ENCODE measurements around the gene SP5. TPM values are rescaled to one million over a fixed set of nuclear protein-coding genes. Genes with fewer than 3 reads are reported as not detected.

SP5 gene
- total and polyA plus RNA-seq, 9 of the 15 experiments (the other 6 are each of a cell fraction or from before 2014, with no cell fraction given): 0.03 to 1.7 (median 0.16) TPM; not detected in 1

DNA sequence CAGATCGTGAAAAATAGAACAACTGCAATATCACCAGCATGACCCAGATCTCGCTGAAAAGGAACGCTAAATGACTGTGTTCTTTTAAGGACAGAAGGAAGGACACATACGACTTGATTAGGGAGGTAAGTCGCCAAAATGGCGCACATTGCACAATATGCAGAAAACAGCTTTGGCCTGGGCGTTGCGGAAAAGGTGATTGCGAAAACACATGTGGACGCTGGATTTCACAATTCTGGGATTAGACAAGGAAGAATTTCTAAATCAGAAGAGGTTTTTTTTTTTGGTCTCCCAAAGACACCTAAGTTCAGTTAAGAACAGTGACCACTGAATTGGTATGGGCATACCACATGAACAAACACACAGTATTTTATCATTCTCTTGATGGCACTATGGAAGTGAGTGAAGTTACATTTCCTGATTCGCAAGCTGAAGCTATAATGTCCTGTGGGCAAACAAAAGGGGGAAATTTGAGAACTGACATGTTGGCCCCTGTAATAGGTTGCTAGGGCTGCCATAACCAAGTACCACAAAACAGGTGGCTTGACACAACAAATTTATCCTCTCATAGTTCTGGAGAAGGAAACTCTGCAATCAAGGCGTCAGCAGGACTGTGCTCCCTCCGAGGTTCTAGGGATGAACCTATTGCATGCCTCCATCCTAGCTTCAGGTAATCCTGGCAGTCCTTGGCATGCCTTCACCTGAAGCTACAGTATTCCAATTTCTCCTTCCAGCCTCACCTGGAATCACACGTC lies 29.3 kb downstream of the SP5 start (continued):
- TF ChIP-seq DDX20 (tag; IDR thresholded peaks at IDR 0.05; ENCODE audit: low read depth): no peak
- TF ChIP-seq PPARD (CRISPR knock-in tag; IDR thresholded peaks at IDR 0.05): no peak
- 0 out of 2 replicates have a peak, but pooled peaks have one; percentile 47 for TF ChIP-seq SMARCC2 (IDR thresholded peaks at IDR 0.05; ENCODE audit: low read depth)
- TF ChIP-seq CSDE1 (IDR thresholded peaks at IDR 0.05): 0 out of 4 replicates have a peak, but pooled peaks of 1 of the 2 experiments have one; percentile 18
- TF ChIP-seq TSHZ1 (CRISPR knock-in tag; IDR thresholded peaks at IDR 0.05): no peak
- no peak for TF ChIP-seq ZNF282 (CRISPR knock-in tag; IDR thresholded peaks at IDR 0.05)
- TF ChIP-seq, protein P1, sequence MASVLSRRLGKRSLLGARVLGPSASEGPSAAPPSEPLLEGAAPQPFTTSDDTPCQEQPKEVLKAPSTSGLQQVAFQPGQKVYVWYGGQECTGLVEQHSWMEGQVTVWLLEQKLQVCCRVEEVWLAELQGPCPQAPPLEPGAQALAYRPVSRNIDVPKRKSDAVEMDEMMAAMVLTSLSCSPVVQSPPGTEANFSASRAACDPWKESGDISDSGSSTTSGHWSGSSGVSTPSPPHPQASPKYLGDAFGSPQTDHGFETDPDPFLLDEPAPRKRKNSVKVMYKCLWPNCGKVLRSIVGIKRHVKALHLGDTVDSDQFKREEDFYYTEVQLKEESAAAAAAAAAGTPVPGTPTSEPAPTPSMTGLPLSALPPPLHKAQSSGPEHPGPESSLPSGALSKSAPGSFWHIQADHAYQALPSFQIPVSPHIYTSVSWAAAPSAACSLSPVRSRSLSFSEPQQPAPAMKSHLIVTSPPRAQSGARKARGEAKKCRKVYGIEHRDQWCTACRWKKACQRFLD (CRISPR knock-in tag; IDR thresholded peaks at IDR 0.05): peak; percentile 76; the same call in 1 of the 2 replicates
- TF ChIP-seq ZNF699 (CRISPR knock-in tag; IDR thresholded peaks at IDR 0.05; ENCODE audit: insufficient replicate concordance): no peak
- no peak for TF ChIP-seq PBX2 (CRISPR knock-in tag; IDR thresholded peaks at IDR 0.05; ENCODE audit: low read depth)
- no peak for TF ChIP-seq PBX2 (tag; conservative IDR thresholded peaks at IDR 0.05; ENCODE audit: low read depth)
- TF ChIP-seq RBM25 (IDR thresholded peaks at IDR 0.05; ENCODE audit: low read depth, low read length, severe bottlenecking): no peak
- TF ChIP-seq NFRKB (IDR thresholded peaks at IDR 0.05; ENCODE audit: low read depth): peak; percentile 88
- no peak for TF ChIP-seq ATF1 (CRISPR knock-in tag; IDR thresholded peaks at IDR 0.05)
- 0 out of 2 replicates have a peak, but pooled peaks have one; percentile 2 for TF ChIP-seq ATF1 (tag; IDR thresholded peaks at IDR 0.05)
- 0 out of 2 replicates have a peak, but pooled peaks have one; percentile 34 for TF ChIP-seq FOXP1 (CRISPR knock-in tag; IDR thresholded peaks at IDR 0.05)
- no peak for TF ChIP-seq MAFK (IDR thresholded peaks at IDR 0.05; ENCODE audit: low read length)
- TF ChIP-seq HDAC8 (tag; IDR thresholded peaks at IDR 0.05): no peak
- no peak for TF ChIP-seq NR2C2 (CRISPR knock-in tag; IDR thresholded peaks at IDR 0.05)
- 0 out of 2 replicates have a peak, but pooled peaks have one; percentile 18 for TF ChIP-seq NR2C2 (tag; IDR thresholded peaks at IDR 0.05)
- TF ChIP-seq C11orf30 (IDR thresholded peaks at IDR 0.05; ENCODE audit: low read depth): peak; percentile 22; the same call in 1 of the 2 replicates
- no peak for TF ChIP-seq NELFE (IDR thresholded peaks at IDR 0.05; ENCODE audit: insufficient read depth, insufficient read length)
